Body of pancreas (tissue), 4 donors: ENCODE data around the gene SLC34A1.

Experiments
- POLR2A ChIP-seq, 3 donors: fragments of 450-650 bp; IDR thresholded peaks; one replicate each; pipeline ENCODE4 v1.6.1; 2016; ENCODE audit warnings: antibody characterized with exemption in 3 of 3, mild to moderate bottlenecking in 2 of 3
- TF ChIP-seq, protein P1 (sequence below), 7 experiments: fragments of 450-650 bp in 4 of 7; fragments of 200-600 bp in 3 of 7; sonication (generic) in 3 of 7; IDR thresholded peaks; one replicate each; pipeline ENCODE4 v1.5.1; 2016 to 2019; ENCODE audit warnings: antibody characterized with exemption in 7 of 7

DNA sequence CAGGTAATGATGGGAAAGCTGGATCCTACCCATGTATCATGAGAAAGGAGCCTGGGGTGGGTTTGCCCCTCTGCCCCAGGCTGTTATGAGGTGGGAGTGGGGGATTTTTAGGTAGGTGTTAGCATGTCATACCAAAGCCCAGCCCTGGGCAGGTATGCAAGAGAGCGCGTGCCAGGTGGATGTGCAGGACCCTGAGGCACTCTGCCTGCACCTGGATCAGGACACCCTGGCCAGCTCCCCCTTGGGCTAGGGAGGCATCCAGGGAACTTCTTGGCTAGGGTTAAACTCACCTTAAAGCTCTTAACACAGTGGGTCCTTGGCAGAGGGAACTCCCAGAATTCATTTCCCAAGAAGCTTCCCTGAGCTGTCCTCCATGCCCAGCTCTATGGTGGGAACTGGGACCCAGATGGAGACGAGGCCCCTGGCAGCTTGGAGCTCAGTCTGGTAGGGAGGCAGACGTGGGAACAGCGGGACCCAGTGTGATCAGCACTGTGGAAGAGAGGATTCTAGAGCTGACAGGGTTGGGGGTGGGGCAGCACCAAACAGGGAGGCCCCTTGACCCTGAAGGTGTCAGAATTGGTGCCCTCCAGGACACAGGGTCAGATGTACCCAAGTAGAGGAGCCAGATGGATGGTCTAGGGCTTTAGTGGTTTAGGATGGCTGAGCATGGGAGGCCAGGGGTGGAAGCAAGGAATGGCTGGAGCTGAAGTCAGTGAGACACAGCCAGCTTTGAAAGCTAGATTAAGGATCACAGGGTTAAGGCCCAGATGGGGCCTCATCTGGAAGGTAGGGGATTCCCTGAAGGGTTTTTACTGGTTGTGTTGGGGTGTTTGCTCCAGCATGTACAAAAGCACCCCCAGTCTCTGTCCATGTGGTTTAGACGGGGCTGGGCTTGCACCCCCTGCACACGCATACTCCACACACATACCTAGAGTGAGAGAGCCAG lies 60.1 kb downstream of the SLC34A1 start:
- TF ChIP-seq, protein P1, sequence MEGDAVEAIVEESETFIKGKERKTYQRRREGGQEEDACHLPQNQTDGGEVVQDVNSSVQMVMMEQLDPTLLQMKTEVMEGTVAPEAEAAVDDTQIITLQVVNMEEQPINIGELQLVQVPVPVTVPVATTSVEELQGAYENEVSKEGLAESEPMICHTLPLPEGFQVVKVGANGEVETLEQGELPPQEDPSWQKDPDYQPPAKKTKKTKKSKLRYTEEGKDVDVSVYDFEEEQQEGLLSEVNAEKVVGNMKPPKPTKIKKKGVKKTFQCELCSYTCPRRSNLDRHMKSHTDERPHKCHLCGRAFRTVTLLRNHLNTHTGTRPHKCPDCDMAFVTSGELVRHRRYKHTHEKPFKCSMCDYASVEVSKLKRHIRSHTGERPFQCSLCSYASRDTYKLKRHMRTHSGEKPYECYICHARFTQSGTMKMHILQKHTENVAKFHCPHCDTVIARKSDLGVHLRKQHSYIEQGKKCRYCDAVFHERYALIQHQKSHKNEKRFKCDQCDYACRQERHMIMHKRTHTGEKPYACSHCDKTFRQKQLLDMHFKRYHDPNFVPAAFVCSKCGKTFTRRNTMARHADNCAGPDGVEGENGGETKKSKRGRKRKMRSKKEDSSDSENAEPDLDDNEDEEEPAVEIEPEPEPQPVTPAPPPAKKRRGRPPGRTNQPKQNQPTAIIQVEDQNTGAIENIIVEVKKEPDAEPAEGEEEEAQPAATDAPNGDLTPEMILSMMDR (IDR thresholded peaks at IDR 0.05), result no peak
- TF ChIP-seq POLR2A (IDR thresholded peaks at IDR 0.05), result no peak
